ENCODE results near the gene NCLN. TPM values are rescaled to one million over a fixed set of nuclear protein-coding genes. Genes with fewer than 3 reads are reported as not detected.

NCLN gene
- total and polyA plus RNA-seq, 9 of the 15 experiments (the other 6 are each of a cell fraction or from before 2014, with no cell fraction given): 3.8 to 126 (median 39.6) TPM

- TF ChIP-seq CHD7 (IDR thresholded peaks at IDR 0.05; ENCODE audit: low read depth, low read length) (no peak), CEBPZ (IDR thresholded peaks at IDR 0.05; ENCODE audit: borderline replicate concordance, low read depth, low read length) (no peak), CREB3L1 (IDR thresholded peaks at IDR 0.05; ENCODE audit: borderline replicate concordance, low read depth) (no peak)
Observed at GRCh38 chr19:3192684-3193083, 7.0 kb downstream of the NCLN start (continued).
